ENCODE results near the gene SH3BP4.

The SH3BP4 gene

GRCh38 chr2:235080101-235080500, 128.3 kb downstream of the SH3BP4 start:
- no peak overlapping the region for H3K27ac ChIP-seq
- no peak for TF ChIP-seq CTCF (conservative IDR thresholded peaks at IDR 0.05)
- TF ChIP-seq ZFX (IDR thresholded peaks at IDR 0.05): no peak

- no peak overlapping the region for H3K27ac ChIP-seq
- TF ChIP-seq ZFX (IDR thresholded peaks at IDR 0.05) (no peak), CTCF (conservative IDR thresholded peaks at IDR 0.05) (no peak)
Observed at GRCh38 chr2:235082578-235083338, 130.9 kb downstream of the SH3BP4 start.

- no peak overlapping the region for H3K27ac ChIP-seq
- no peak for TF ChIP-seq CTCF (conservative IDR thresholded peaks at IDR 0.05)
- TF ChIP-seq ZFX (IDR thresholded peaks at IDR 0.05): no peak
Observed at GRCh38 chr2:235083822-235084221, 132.0 kb downstream of the SH3BP4 start.

DNA sequence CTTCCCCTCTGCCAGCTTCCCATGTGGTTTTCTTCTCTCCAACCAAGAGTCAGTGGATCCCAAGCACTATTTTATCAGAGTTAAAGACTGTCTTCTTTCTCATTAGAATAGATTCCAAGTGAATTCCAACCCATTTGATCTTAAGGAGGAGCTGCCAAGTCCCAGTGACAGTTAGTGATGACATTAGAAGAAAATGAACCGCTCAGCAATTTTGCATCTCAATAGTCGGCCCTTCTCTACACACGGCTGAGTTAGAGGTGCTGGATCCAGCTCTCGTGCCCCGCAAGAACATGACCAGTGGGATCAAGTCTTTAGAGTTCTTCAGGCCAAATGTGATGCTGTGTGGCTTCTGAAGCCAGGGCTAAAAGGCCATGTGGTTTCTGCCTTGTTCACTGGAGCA, 132.6 kb downstream of the SH3BP4 start:
- no peak overlapping the region for H3K27ac ChIP-seq
- TF ChIP-seq CTCF (conservative IDR thresholded peaks at IDR 0.05) (no peak), ZFX (IDR thresholded peaks at IDR 0.05) (no peak)

- no peak overlapping the region for H3K27ac ChIP-seq
- TF ChIP-seq CTCF (conservative IDR thresholded peaks at IDR 0.05) (no peak), ZFX (IDR thresholded peaks at IDR 0.05) (no peak)
Observed at GRCh38 chr2:235085476-235085875, 133.7 kb downstream of the SH3BP4 start.

DNA sequence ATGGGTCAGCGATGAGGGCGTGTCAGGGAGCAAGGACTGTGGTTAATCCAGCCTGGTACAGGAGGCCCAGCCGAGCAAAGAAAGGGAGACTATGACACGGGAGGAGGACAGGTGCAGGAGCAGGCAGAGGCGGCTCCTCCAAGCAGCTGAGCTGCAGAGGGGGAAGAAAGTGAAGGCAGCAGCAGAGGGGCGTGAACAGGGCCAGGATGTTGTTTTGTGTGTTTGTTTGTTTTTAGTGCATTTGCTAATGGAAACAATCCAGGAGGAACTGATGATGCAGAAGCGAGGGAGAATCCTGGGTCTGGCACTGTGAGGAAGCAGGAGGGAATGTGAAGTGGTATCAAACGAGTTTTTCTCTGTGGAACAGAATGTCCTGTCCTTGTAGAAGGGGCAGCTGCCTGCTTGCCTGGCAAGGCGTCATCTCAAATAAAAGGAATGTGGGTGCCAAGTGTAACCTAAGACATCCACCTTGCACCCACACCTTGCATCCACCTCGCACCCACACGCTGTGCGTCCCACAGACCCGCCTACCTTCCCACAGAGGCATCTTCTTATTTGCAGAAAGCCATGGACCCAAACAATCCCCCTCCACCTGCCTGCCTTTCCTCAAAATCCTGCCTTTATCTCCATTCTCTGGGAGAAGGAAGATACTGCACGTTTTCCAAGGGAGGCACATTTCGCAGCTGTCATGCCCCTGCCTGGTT, 134.8 kb downstream of the SH3BP4 start:
- TF ChIP-seq ZFX (IDR thresholded peaks at IDR 0.05) (no peak), CTCF (conservative IDR thresholded peaks at IDR 0.05) (no peak)
- H3K27ac ChIP-seq: no peak overlapping the region

DNA sequence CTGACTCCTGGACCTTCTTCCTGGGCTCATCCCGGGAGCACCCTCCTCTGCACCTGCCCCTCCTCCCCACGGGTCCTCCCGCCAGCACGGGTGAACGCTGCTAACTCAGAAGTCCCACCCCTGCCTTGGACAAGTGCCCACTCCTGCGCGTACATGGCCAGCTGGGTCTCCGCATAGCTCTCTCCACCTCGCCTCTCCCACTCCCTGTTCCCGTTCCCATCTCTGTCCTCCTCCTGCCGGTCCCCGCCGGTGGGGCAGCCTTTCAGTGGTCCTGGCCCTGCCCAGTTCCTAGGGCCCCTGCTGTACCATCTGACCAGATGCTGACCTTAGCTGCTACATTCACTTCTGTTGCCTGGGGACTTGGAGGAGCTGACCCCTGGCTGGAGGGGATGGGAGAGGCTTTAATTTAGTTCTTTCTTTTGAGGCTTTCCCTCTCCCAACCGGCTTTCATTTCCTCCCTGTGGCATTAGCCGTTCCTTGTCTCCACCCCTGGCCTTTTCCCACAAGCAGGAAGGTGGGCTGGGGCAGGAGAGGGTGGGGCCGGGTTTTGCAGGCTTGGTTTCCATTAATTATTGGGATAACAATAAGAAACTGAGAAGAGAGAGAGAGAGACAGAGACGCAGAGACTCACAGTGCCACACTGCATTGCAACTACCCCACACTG, 136.1 kb downstream of the SH3BP4 start:
- TF ChIP-seq ZFX (IDR thresholded peaks at IDR 0.05): no peak
- H3K27ac ChIP-seq: no peak overlapping the region
